H1 (cell line): Measurements from ENCODE around the gene TMEM63A. TPM values are rescaled to one million over a fixed set of nuclear protein-coding genes. Genes with fewer than 3 reads are reported as not detected.

ENCODE experiments used
- CTCF ChIA-PET: fragments of 300-600 bp; sonication (Branson Sonifier 250); formaldehyde crosslinking; loops from one replicate; lab custom pipeline; 2021; ENCODE audit not compliant: partially characterized antibody; lab: Charles Lee
- POLR2A ChIA-PET: fragments of 300-600 bp; sonication (Branson Sonifier 250); formaldehyde crosslinking; loops from one replicate; lab custom pipeline; 2021; ENCODE audit warnings: inconsistent platforms; ENCODE audit not compliant: partially characterized antibody; lab: Charles Lee
- DNase-seq, 2 experiments: peaks; one replicate each; pipeline versions ENCODE4 v3.0.0 to v3.0.0-alpha.2; 2010 to 2022; ENCODE audit warnings: low spot score in 2 of 2, low read depth in 1 of 2, mixed read lengths in 1 of 2
- FAIRE-seq: peaks from 2 replicates; lab custom pipeline; 2011; peaks lifted over from hg19 to GRCh38; lab: Jason Lieb, UNC
- H2AFZ ChIP-seq: 2 replicates; pipeline ENCODE4 v1.8.1; 2012; ENCODE audit warnings: low read length, inconsistent platforms
- H2AK5ac ChIP-seq: 2 replicates; pipeline ENCODE4 v1.6.1; 2013; ENCODE audit warnings: low read depth, low read length
- H2BK120ac ChIP-seq: replicated peaks from 2 replicates; pipeline ENCODE3; 2013; ENCODE audit warnings: low read depth, low read length, inconsistent platforms
- H2BK12ac ChIP-seq: 2 replicates; pipeline ENCODE4 v1.6.1; 2013; ENCODE audit warnings: low read depth, low read length
- H2BK15ac ChIP-seq: 2 replicates; pipeline ENCODE4 v1.6.1; 2013; ENCODE audit warnings: low read length
- H2BK20ac ChIP-seq: 2 replicates; pipeline ENCODE4 v1.6.1; 2013; ENCODE audit warnings: low read length
- H2BK5ac ChIP-seq: 2 replicates; pipeline ENCODE4 v1.6.1; 2013; ENCODE audit warnings: low read depth, low read length
- H3K14ac ChIP-seq: 2 replicates; pipeline ENCODE4 v1.6.1; 2013; ENCODE audit warnings: inconsistent platforms; ENCODE audit not compliant: insufficient read length
- H3K18ac ChIP-seq: 2 replicates; pipeline ENCODE4 v1.6.1; 2013; ENCODE audit warnings: low read length; ENCODE audit errors: extremely low read depth
- H3K23ac ChIP-seq: 2 replicates; pipeline ENCODE4 v1.6.1; 2013; ENCODE audit warnings: inconsistent platforms; ENCODE audit not compliant: insufficient read length
- H3K23me2 ChIP-seq: 2 replicates; pipeline ENCODE4 v1.6.1; 2013; ENCODE audit warnings: low read depth, low read length
- H3K27ac ChIP-seq: 2 replicates; pipeline ENCODE4 v1.6.1; 2011; ENCODE audit warnings: low read depth, low read length, inconsistent platforms
- H3K27me3 ChIP-seq, 4 experiments: replicated peaks in 1 of 4; 1 replicate in 1 of 4; 2 replicates in 3 of 4; pipeline versions ENCODE4 v1.6.1 to v1.8.1; 2011 to 2013; ENCODE audit warnings: low read length in 3 of 4, mild to moderate bottlenecking in 3 of 4, inconsistent platforms in 2 of 4, mixed read lengths in 2 of 4, moderate library complexity in 1 of 4; ENCODE audit not compliant: control insufficient read depth in 3 of 4, insufficient read depth in 3 of 4; ENCODE audit errors: extremely low read depth in 1 of 4
- H3K36me3 ChIP-seq, 4 experiments: 2 replicates each; pipeline versions ENCODE4 v1.6.1 to v1.8.1; 2011 to 2013; ENCODE audit warnings: mild to moderate bottlenecking in 4 of 4, low read length in 3 of 4, moderate library complexity in 2 of 4, control low read depth in 1 of 4, inconsistent platforms in 1 of 4; ENCODE audit not compliant: insufficient read depth in 4 of 4, control insufficient read depth in 2 of 4
- H3K4ac ChIP-seq: replicated peaks from 2 replicates; pipeline ENCODE3; 2013; ENCODE audit warnings: low read length, low read depth, mixed read lengths, inconsistent platforms; ENCODE audit not compliant: insufficient read length
- H3K4me1 ChIP-seq, 4 experiments: replicated peaks in 1 of 4; 1 replicate in 1 of 4; 2 replicates in 3 of 4; pipeline versions ENCODE4 v1.6.1 to v1.8.1; 2011 to 2013; ENCODE audit warnings: low read length in 3 of 4, inconsistent platforms in 2 of 4, mixed read lengths in 1 of 4; ENCODE audit not compliant: insufficient read depth in 4 of 4, control insufficient read depth in 3 of 4
- H3K4me2 ChIP-seq, 2 experiments: 2 replicates each; pipeline versions ENCODE4 v1.6.1 to v1.8.1; 2011 to 2013; ENCODE audit warnings: low read depth in 2 of 2, low read length in 2 of 2, control low read depth in 1 of 2, inconsistent platforms in 1 of 2, mild to moderate bottlenecking in 1 of 2; ENCODE audit not compliant: insufficient read depth in 1 of 2
- H3K4me3 ChIP-seq, 4 experiments: fragments of 200-600, 300-600 bp in 1 of 4; sonication (generic), shearing (Covaris generic), sonication (Bioruptor Twin) in 1 of 4; 2 replicates each; pipeline versions ENCODE4 v1.5.1 to v1.8.1; 2011 to 2016; ENCODE audit warnings: low read length in 4 of 4, low read depth in 3 of 4, control low read depth in 2 of 4, inconsistent platforms in 2 of 4, mild to moderate bottlenecking in 2 of 4, mixed read lengths in 1 of 4, moderate library complexity in 1 of 4; ENCODE audit not compliant: insufficient read depth in 2 of 4; ENCODE audit errors: extremely low read depth in 1 of 4
- H3K56ac ChIP-seq: replicated peaks from 2 replicates; pipeline ENCODE3; 2013; ENCODE audit warnings: low read depth, mild to moderate bottlenecking, mixed read lengths, low read length, inconsistent platforms; ENCODE audit not compliant: insufficient read length
- H3K79me1 ChIP-seq: 2 replicates; pipeline ENCODE4 v1.6.1; 2013; ENCODE audit warnings: low read depth, low read length, control low read depth
- H3K79me2 ChIP-seq, 2 experiments: 2 replicates each; pipeline versions ENCODE4 v1.6.1 to v1.8.1; 2012 to 2013; ENCODE audit warnings: low read length in 2 of 2, mild to moderate bottlenecking in 2 of 2, inconsistent platforms in 1 of 2; ENCODE audit not compliant: insufficient read depth in 2 of 2, control insufficient read depth in 1 of 2
- H3K9ac ChIP-seq, 4 experiments: replicated peaks in 1 of 4; 1 replicate in 1 of 4; 2 replicates in 3 of 4; pipeline versions ENCODE4 v1.6.1 to v1.8.1; 2011 to 2013; ENCODE audit warnings: low read depth in 3 of 4, low read length in 3 of 4, control low read depth in 2 of 4, mild to moderate bottlenecking in 2 of 4, moderate library complexity in 2 of 4, inconsistent platforms in 1 of 4; ENCODE audit errors: extremely low read depth in 1 of 4
- H3K9me3 ChIP-seq, 2 experiments: 2 replicates each; pipeline versions ENCODE4 v1.6.1 to v1.8.1; 2012 to 2013; ENCODE audit warnings: mild to moderate bottlenecking in 2 of 2, moderate library complexity in 2 of 2, control low read depth in 1 of 2, inconsistent platforms in 1 of 2, low read depth in 1 of 2, low read length in 1 of 2, mixed read lengths in 1 of 2; ENCODE audit not compliant: insufficient read depth in 2 of 2
- H4K20me1 ChIP-seq, 2 experiments: replicated peaks in 1 of 2; 2 replicates each; pipeline versions ENCODE3 to v1.8.1; 2011 to 2013; ENCODE audit warnings: inconsistent platforms in 2 of 2, low read length in 2 of 2, mild to moderate bottlenecking in 1 of 2; ENCODE audit not compliant: insufficient read depth in 2 of 2, control insufficient read depth in 1 of 2
- H4K5ac ChIP-seq: 2 replicates; pipeline ENCODE4 v1.6.1; 2013; ENCODE audit warnings: low read length, low read depth, mixed read lengths, inconsistent platforms; ENCODE audit not compliant: insufficient read length
- H4K8ac ChIP-seq: 2 replicates; pipeline ENCODE4 v1.8.0; 2013; ENCODE audit warnings: mild to moderate bottlenecking, moderate library complexity, low read length, inconsistent platforms; ENCODE audit not compliant: insufficient read depth; ENCODE audit errors: extremely low read depth
- H4K91ac ChIP-seq: replicated peaks from 2 replicates; pipeline ENCODE3; 2013; ENCODE audit warnings: low read length, mixed read lengths, inconsistent platforms; ENCODE audit not compliant: insufficient read length
- GABPA ChIP-seq: IDR thresholded peaks from 2 replicates; pipeline ENCODE4 v1.6.1; 2011; ENCODE audit warnings: mild to moderate bottlenecking, low read length, moderate library complexity, borderline replicate concordance; ENCODE audit not compliant: insufficient read depth
- KDM4A ChIP-seq: IDR thresholded peaks from one replicate; pipeline ENCODE4 v1.7.1; 2012; ENCODE audit warnings: low read depth, mild to moderate bottlenecking, moderate library complexity, low read length, inconsistent platforms; ENCODE audit not compliant: severe bottlenecking
- KDM5A ChIP-seq: fragments of 200-600 bp; IDR thresholded peaks from 2 replicates; pipeline ENCODE4 v1.7.1; 2012; ENCODE audit warnings: mild to moderate bottlenecking, low read length, inconsistent platforms, mixed read lengths
- PHF8 ChIP-seq: fragments of 200-600 bp; sonication (generic); conservative IDR thresholded peaks from 2 replicates; pipeline ENCODE4 v1.7.1; 2012; ENCODE audit warnings: low read depth, mild to moderate bottlenecking, inconsistent platforms, low read length, moderate library complexity
- RAD21 ChIP-seq, 2 experiments: IDR thresholded peaks in 1 of 2; conservative IDR thresholded peaks in 1 of 2; 2 replicates each; pipeline ENCODE4 v1.6.1; 2011; ENCODE audit warnings: low read depth in 2 of 2, low read length in 2 of 2, improper control_type of control experiment in 1 of 2, inconsistent platforms in 1 of 2, mild to moderate bottlenecking in 1 of 2, moderate library complexity in 1 of 2
- RBBP5 ChIP-seq: IDR thresholded peaks from 2 replicates; pipeline ENCODE4 v1.7.1; 2012; ENCODE audit warnings: low read depth, mild to moderate bottlenecking, inconsistent platforms, low read length, moderate library complexity, borderline replicate concordance
- SAP30 ChIP-seq: fragments of 300-600 bp; sonication (generic); IDR thresholded peaks from 2 replicates; pipeline ENCODE4 v1.7.1; 2012; ENCODE audit warnings: low read length, moderate library complexity, mild to moderate bottlenecking, inconsistent platforms; ENCODE audit not compliant: insufficient read depth, insufficient replicate concordance
- ZNF274 ChIP-seq: IDR thresholded peaks from 2 replicates; pipeline ENCODE4 v1.7.0; 2012; ENCODE audit warnings: low read length, borderline replicate concordance; ENCODE audit errors: extremely low read depth
- WGBS, 2 experiments: shearing (Covaris generic) in 1 of 2; methylation state at CpG; one replicate each; pipeline versions ENCODE4 v1.1.6 to v1.1.7; 2013 to 2015; ENCODE audit warnings: low lambda C conversion rate in 2 of 2, mixed read lengths in 2 of 2, inconsistent platforms in 1 of 2, low coverage in 1 of 2, missing lambda C conversion rate in 1 of 2; ENCODE audit not compliant: insufficient replicate concordance in 2 of 2, insufficient coverage in 1 of 2, insufficient read length in 1 of 2; ENCODE audit errors: extremely low coverage in 1 of 2, missing lambda C conversion rate in 1 of 2; 5-methylcytosine and 5-hydroxymethylcytosine counted together
- polyA plus RNA-seq, 7 experiments: library from polyadenylated mRNA; depleted of rRNA in 3 of 7; stranded (reverse) in 5 of 7; unstranded in 2 of 7; fragments of >200 nt in 5 of 7; fragments of 200-250 nt in 2 of 7; gene quantifications; 1 replicate in 5 of 7; 2 replicates in 1 of 7; 4 replicates in 1 of 7; pipeline versions ENCODE4 v1.2.1 to v1.2.3, GENCODE V29; 2011 to 2013; ENCODE audit warnings: missing spikeins in 2 of 7, mixed read lengths in 2 of 7
- total RNA-seq: library from RNA; stranded (reverse); fragmentation: NEBNext Ultra II Directional; extraction: Animal tissue kit (Norgen Biotek cat#: 25700); gene quantifications from 2 replicates; pipeline ENCODE4 v1.2.1, GENCODE V29; 2021
- TF ChIP-seq, protein P1 (sequence below), 3 experiments: IDR thresholded peaks; 1 replicate in 2 of 3; 2 replicates in 1 of 3; pipeline versions ENCODE4 v1.5.1 to v1.6.1; 2011; ENCODE audit warnings: low read length in 3 of 3, mild to moderate bottlenecking in 3 of 3, inconsistent platforms in 2 of 3, low read depth in 1 of 3, moderate library complexity in 1 of 3; ENCODE audit not compliant: insufficient read depth in 1 of 3; ENCODE audit errors: control extremely low read depth in 1 of 3

TMEM63A gene
- total and polyA plus RNA-seq, 2 of the 8 experiments (the other 6 are each of a cell fraction or from before 2014, with no cell fraction given), result 26.1 to 55.4 TPM

- no peak for FAIRE-seq
- H2BK5ac ChIP-seq, result no peak overlapping the region; the same call in 1 of the 2 replicates
- no peak for TF ChIP-seq ZNF274
- no peak for TF ChIP-seq RBBP5
- no peak for TF ChIP-seq SAP30
- no peak for TF ChIP-seq KDM4A
- TF ChIP-seq KDM5A, result no peak
- peak; percentile 61 to 69 for TF ChIP-seq RAD21 (IDR thresholded peaks at IDR 0.05 in 1 of 2, conservative IDR thresholded peaks at IDR 0.05 in 1 of 2; ENCODE audit: low read depth in 2 of 2, low read length in 2 of 2)
- no peak for TF ChIP-seq PHF8
- TF ChIP-seq GABPA, result peak; percentile 50; the same call in 1 of the 2 replicates
- TF ChIP-seq, protein P1, sequence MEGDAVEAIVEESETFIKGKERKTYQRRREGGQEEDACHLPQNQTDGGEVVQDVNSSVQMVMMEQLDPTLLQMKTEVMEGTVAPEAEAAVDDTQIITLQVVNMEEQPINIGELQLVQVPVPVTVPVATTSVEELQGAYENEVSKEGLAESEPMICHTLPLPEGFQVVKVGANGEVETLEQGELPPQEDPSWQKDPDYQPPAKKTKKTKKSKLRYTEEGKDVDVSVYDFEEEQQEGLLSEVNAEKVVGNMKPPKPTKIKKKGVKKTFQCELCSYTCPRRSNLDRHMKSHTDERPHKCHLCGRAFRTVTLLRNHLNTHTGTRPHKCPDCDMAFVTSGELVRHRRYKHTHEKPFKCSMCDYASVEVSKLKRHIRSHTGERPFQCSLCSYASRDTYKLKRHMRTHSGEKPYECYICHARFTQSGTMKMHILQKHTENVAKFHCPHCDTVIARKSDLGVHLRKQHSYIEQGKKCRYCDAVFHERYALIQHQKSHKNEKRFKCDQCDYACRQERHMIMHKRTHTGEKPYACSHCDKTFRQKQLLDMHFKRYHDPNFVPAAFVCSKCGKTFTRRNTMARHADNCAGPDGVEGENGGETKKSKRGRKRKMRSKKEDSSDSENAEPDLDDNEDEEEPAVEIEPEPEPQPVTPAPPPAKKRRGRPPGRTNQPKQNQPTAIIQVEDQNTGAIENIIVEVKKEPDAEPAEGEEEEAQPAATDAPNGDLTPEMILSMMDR (IDR thresholded peaks at IDR 0.05; ENCODE audit: control extremely low read depth in 1 of 3, insufficient read depth in 1 of 3, low read depth in 1 of 3, low read length in 3 of 3), result peak; percentile 71 to 83 (median 77)
Observed at GRCh38 chr1:225877580-225877979, 4.6 kb downstream of the TMEM63A start.

More at GRCh38 chr1:225877580-225877979, 4.6 kb downstream of the TMEM63A start:
- WGBS, 2 experiments, result 80% methylated on average over 10 of the region's 10 CpGs; no CpG with 5 or more reads in 1 of the 2 experiments
- Histone ChIP-seq H3K4ac (no peak overlapping the region), H4K20me1 (peaks cover 2 to 13% of the 10 kb centered on the region in 2 experiments), H3K56ac (no peak overlapping the region), H2BK120ac (no peak overlapping the region), H3K27me3 (peaks cover 0 to 3% (median 1%) of the 10 kb centered on the region in 4 experiments; a peak in 3 of 7 replicates), H3K4me2 (no peak overlapping the region), H2BK20ac (no peak overlapping the region), H3K27ac (no peak overlapping the region), H2AFZ (no peak overlapping the region), H3K9me3 (no peaks in the 10 kb centered on the region), H4K8ac (no peak overlapping the region), H3K23me2 (peaks cover 3% of the 10 kb centered on the region; the same call in 1 of the 2 replicates), H3K79me2 (peaks cover 0 to 13% of the 10 kb centered on the region in 2 experiments; a peak in 2 of 4 replicates), H3K79me1 (peaks cover 24% of the 10 kb centered on the region), H4K91ac (no peak overlapping the region), H3K14ac (no peak overlapping the region), H3K4me3 (no peak overlapping the region), H3K36me3 (peaks cover 0 to 5% (median 0%) of the 10 kb centered on the region in 4 experiments; a peak in 3 of 8 replicates), H3K18ac (no peak overlapping the region), H4K5ac (no peak overlapping the region), H2BK15ac (no peak overlapping the region), H2BK12ac (no peak overlapping the region), H2AK5ac (no peak overlapping the region), H3K23ac (no peak overlapping the region), H3K9ac (no peak overlapping the region), H3K4me1 (peaks cover 9 to 20% (median 16%) of the 10 kb centered on the region in 4 experiments)
- ChIA-PET POLR2A (interaction anchor here (0.8 to 1.3 kb wide), 7 partner anchors 25 to 100 kb away, joined by 3 to 5 read pairs (median 3); partner anchors contain the start of gene SRP9), CTCF (interaction anchor here (0.5 to 21.3 kb wide), 45 partner anchors 8 to 403 kb away, joined by 3 to 406 read pairs (median 4); partner anchors contain the start of genes LEFTY1, LEFTY2, PYCR2 and SRP9)
- DNase-seq, result peak in 1 of 2 experiments; percentile 80
